CD14-positive monocyte (primary cell): ENCODE measurements around the gene GMCL1. TPM values are rescaled to one million over a fixed set of nuclear protein-coding genes. Genes with fewer than 3 reads are reported as not detected.

Experiments used
- DNase-seq, 3 donors: peaks; one replicate each; pipeline ENCODE4 v3.0.0-alpha.2; 2011 to 2022
- H2AFZ ChIP-seq: 2 replicates; pipeline ENCODE4 v1.6.0; 2012; ENCODE audit warnings: mild to moderate bottlenecking, low read depth, low read length, inconsistent platforms; ENCODE audit not compliant: insufficient read depth, poor library complexity, severe bottlenecking
- H3K27ac ChIP-seq, 2 donors: 1 replicate in 1 of 2; 2 replicates in 1 of 2; pipeline ENCODE4 v1.5.1; 2012 to 2013; ENCODE audit warnings: low read length in 2 of 2, control low read depth in 1 of 2, inconsistent platforms in 1 of 2, low read depth in 1 of 2, mild to moderate bottlenecking in 1 of 2
- H3K27me3 ChIP-seq, 2 donors: one replicate each; pipeline versions ENCODE4 v1.6.0 to v1.6.1; 2011 to 2013; ENCODE audit warnings: low read length in 2 of 2; ENCODE audit not compliant: control insufficient read depth in 2 of 2, insufficient read depth in 2 of 2
- H3K36me3 ChIP-seq, 2 donors: replicated peaks in 1 of 2; 1 replicate in 1 of 2; 2 replicates in 1 of 2; pipeline versions ENCODE4 v1.5.1 to v1.6.1; 2012 to 2013; ENCODE audit warnings: low read length in 2 of 2, control low read depth in 1 of 2, inconsistent platforms in 1 of 2, mild to moderate bottlenecking in 1 of 2; ENCODE audit not compliant: insufficient read depth in 2 of 2, control insufficient read depth in 1 of 2
- H3K4me1 ChIP-seq, 2 donors: 1 replicate in 1 of 2; 2 replicates in 1 of 2; pipeline versions ENCODE4 v1.5.1 to v1.6.1; 2012 to 2013; ENCODE audit warnings: low read length in 2 of 2, control low read depth in 1 of 2, inconsistent platforms in 1 of 2, mild to moderate bottlenecking in 1 of 2, moderate library complexity in 1 of 2; ENCODE audit not compliant: insufficient read depth in 2 of 2, control insufficient read depth in 1 of 2
- H3K4me2 ChIP-seq: replicated peaks from 2 replicates; pipeline ENCODE3; 2012; ENCODE audit warnings: low read length, moderate library complexity, mild to moderate bottlenecking; ENCODE audit not compliant: poor library complexity, severe bottlenecking; ENCODE audit errors: extremely low read depth
- H3K4me3 ChIP-seq, 3 experiments: fragments of 200-600 bp in 1 of 3; sonication (generic) in 1 of 3; replicated peaks in 1 of 3; 1 replicate in 2 of 3; 2 replicates in 1 of 3; pipeline ENCODE4 v1.5.1; 2011 to 2013; ENCODE audit warnings: low read length in 3 of 3, mild to moderate bottlenecking in 3 of 3, control low read depth in 2 of 3, low read depth in 2 of 3, inconsistent platforms in 1 of 3, moderate library complexity in 1 of 3
- H3K79me2 ChIP-seq: 2 replicates; pipeline ENCODE4 v1.6.0; 2012; ENCODE audit warnings: mild to moderate bottlenecking, control low read depth, inconsistent platforms, low read length, moderate library complexity; ENCODE audit not compliant: insufficient read depth
- H3K9ac ChIP-seq: 2 replicates; pipeline ENCODE4 v1.6.0; 2017; ENCODE audit warnings: low read length, mild to moderate bottlenecking; ENCODE audit not compliant: insufficient read depth, poor library complexity, severe bottlenecking
- H3K9me3 ChIP-seq, 2 donors: replicated peaks in 1 of 2; 1 replicate in 1 of 2; 2 replicates in 1 of 2; pipeline versions ENCODE4 v1.5.1 to v1.6.1; 2012 to 2013; ENCODE audit warnings: low read length in 2 of 2, control low read depth in 1 of 2; ENCODE audit not compliant: control insufficient read depth in 1 of 2, insufficient read depth in 1 of 2
- H4K20me1 ChIP-seq: 2 replicates; pipeline ENCODE4 v1.6.0; 2012; ENCODE audit warnings: mild to moderate bottlenecking, low read length, control low read depth, moderate library complexity; ENCODE audit not compliant: insufficient read depth
- H3K27ac Mint-ChIP-seq, 7 donors: one replicate each; pipeline ENCODE4 v1.8.0; 2020; ENCODE audit warnings: mild to moderate bottlenecking in 7 of 7, mixed read lengths in 7 of 7, moderate library complexity in 6 of 7, inconsistent platforms in 2 of 7
- H3K27me3 Mint-ChIP-seq, 3 donors: one replicate each; pipeline ENCODE4 v1.8.0; 2021 to 2022; ENCODE audit warnings: low read depth in 3 of 3, mild to moderate bottlenecking in 3 of 3, mixed read lengths in 3 of 3, moderate library complexity in 3 of 3, inconsistent platforms in 1 of 3
- H3K36me3 Mint-ChIP-seq, 2 donors: one replicate each; pipeline ENCODE4 v1.8.0; 2020; ENCODE audit warnings: mixed read lengths in 2 of 2, inconsistent platforms in 1 of 2, mild to moderate bottlenecking in 1 of 2
- H3K4me1 Mint-ChIP-seq: one replicate; pipeline ENCODE4 v1.8.0; 2020; ENCODE audit warnings: mild to moderate bottlenecking, mixed read lengths
- H3K4me3 Mint-ChIP-seq, 2 donors: one replicate each; pipeline ENCODE4 v1.8.0; 2020; ENCODE audit warnings: mild to moderate bottlenecking in 2 of 2, mixed read lengths in 2 of 2, moderate library complexity in 1 of 2
- H3K9me3 Mint-ChIP-seq, 7 donors: one replicate each; pipeline ENCODE4 v1.8.0; 2020 to 2022; ENCODE audit warnings: mixed read lengths in 7 of 7, mild to moderate bottlenecking in 6 of 7, moderate library complexity in 6 of 7, inconsistent platforms in 2 of 7
- WGBS: methylation state at CpG from one replicate; pipeline ENCODE4 v1.1.5; 2013; ENCODE audit warnings: missing lambda C conversion rate; ENCODE audit not compliant: insufficient coverage; 5-methylcytosine and 5-hydroxymethylcytosine counted together
- intact Hi-C, 2 donors: fragments of 100-400 bp; cut with micrococcal nuclease; formaldehyde crosslinking; loops; one replicate each; pipeline versions ENCODE4 v1.15.0 to v1.15.1; 2023
- polyA plus RNA-seq, 3 donors: library from polyadenylated mRNA; depleted of rRNA in 1 of 3; unstranded in 2 of 3; stranded (reverse) in 1 of 3; fragments of 300-500 nt in 2 of 3; fragments of >200 nt in 1 of 3; fragmentation: Illumina TruSeq in 2 of 3; gene quantifications; 1 replicate in 2 of 3; 2 replicates in 1 of 3; pipeline ENCODE4 v1.2.3, GENCODE V29; 2012 to 2021
- TF ChIP-seq, protein P1 (sequence below): fragments of 200-600 bp; IDR thresholded peaks from one replicate; pipeline ENCODE4 v1.8.0; 2022; ENCODE audit warnings: antibody characterized with exemption, mild to moderate bottlenecking

GMCL1 gene
- polyA plus RNA-seq, 3 donors: 4.4 to 15.1 (median 9.4) TPM

DNA sequence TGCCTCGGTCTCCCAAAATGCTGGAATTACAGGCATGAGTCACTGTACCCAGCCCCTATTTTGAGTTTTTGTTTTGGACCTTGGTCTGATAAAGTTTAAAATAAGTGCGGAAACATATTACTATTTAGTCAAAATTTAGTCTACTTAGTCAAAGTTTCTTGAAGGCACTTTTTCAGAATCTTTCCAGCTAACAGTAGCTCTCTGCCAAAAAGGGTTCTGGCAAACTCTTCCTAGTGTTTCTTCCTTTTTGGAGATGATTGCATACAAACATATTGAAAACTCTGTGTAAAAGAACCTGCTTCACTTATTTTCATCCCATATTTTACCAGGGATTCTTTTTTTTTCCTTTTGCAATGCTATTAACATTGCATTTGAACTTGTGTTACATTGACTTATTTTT, 28.8 kb downstream of the GMCL1 start:
- no peak for DNase-seq
- H3K4me2 ChIP-seq: no peak overlapping the region
- no peaks in the 10 kb centered on the region for H3K79me2 ChIP-seq
- H3K27ac ChIP-seq: no peak overlapping the region
- no peaks in the 10 kb centered on the region for H3K9me3 Mint-ChIP-seq
- no peaks in the 10 kb centered on the region for H3K27me3 Mint-ChIP-seq
- H3K4me1 ChIP-seq: peaks cover 0 to 5% of the 10 kb centered on the region in 2 donors
- H3K4me3 ChIP-seq: no peak overlapping the region
- no peaks in the 10 kb centered on the region for H3K27me3 ChIP-seq
- H3K4me3 Mint-ChIP-seq: no peak overlapping the region
- H3K27ac Mint-ChIP-seq: no peak overlapping the region
- no peaks in the 10 kb centered on the region for H4K20me1 ChIP-seq
- TF ChIP-seq, protein P1, sequence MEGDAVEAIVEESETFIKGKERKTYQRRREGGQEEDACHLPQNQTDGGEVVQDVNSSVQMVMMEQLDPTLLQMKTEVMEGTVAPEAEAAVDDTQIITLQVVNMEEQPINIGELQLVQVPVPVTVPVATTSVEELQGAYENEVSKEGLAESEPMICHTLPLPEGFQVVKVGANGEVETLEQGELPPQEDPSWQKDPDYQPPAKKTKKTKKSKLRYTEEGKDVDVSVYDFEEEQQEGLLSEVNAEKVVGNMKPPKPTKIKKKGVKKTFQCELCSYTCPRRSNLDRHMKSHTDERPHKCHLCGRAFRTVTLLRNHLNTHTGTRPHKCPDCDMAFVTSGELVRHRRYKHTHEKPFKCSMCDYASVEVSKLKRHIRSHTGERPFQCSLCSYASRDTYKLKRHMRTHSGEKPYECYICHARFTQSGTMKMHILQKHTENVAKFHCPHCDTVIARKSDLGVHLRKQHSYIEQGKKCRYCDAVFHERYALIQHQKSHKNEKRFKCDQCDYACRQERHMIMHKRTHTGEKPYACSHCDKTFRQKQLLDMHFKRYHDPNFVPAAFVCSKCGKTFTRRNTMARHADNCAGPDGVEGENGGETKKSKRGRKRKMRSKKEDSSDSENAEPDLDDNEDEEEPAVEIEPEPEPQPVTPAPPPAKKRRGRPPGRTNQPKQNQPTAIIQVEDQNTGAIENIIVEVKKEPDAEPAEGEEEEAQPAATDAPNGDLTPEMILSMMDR: no peak
- H3K9ac ChIP-seq: no peak overlapping the region
- peaks cover 1% of the 10 kb centered on the region for H3K4me1 Mint-ChIP-seq
- H3K36me3 Mint-ChIP-seq: peaks cover 28 to 31% of the 10 kb centered on the region in 2 donors
- H3K9me3 ChIP-seq: no peaks in the 10 kb centered on the region
- peaks cover 23 to 70% of the 10 kb centered on the region in 2 donors for H3K36me3 ChIP-seq
- 100% methylated on average over 1 of the region's 2 CpGs for WGBS
- intact Hi-C loops: no loop called here
- no peak overlapping the region for H2AFZ ChIP-seq

DNA sequence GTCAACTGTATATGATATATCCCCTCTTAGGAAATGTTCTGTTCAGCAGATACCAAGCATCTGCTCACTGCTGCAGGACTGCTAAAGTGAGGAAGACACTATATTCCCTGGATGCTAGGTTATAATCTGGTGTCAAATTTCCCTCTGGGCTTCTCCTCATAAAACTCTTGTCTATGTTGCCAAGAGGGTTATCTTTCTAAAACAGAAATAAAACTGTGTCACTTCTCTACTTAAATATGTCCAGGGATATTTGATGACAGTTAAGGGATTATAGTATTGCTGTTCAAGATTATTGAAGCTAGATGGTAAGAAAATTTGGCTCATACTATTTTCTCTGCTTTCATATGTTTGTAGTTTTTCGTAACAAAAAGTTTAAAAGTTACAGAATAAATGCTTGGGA, 33.8 kb downstream of the GMCL1 start:
- no peaks in the 10 kb centered on the region for H3K4me1 ChIP-seq
- TF ChIP-seq, protein P1: no peak
- no peaks in the 10 kb centered on the region for H3K9me3 ChIP-seq
- DNase-seq: no peak
- Mint-ChIP-seq H3K27ac (no peak overlapping the region), H3K36me3 (peaks cover 47 to 54% of the 10 kb centered on the region in 2 donors), H3K4me1 (no peaks in the 10 kb centered on the region), H3K27me3 (no peaks in the 10 kb centered on the region), H3K9me3 (no peaks in the 10 kb centered on the region), H3K4me3 (no peak overlapping the region)
- H3K9ac ChIP-seq: no peak overlapping the region
- no peaks in the 10 kb centered on the region for H3K79me2 ChIP-seq
- H3K4me2 ChIP-seq: no peak overlapping the region
- no peak overlapping the region for H2AFZ ChIP-seq
- H3K36me3 ChIP-seq: peaks cover 52 to 86% of the 10 kb centered on the region in 2 donors
- H3K4me3 ChIP-seq: no peak overlapping the region
- H3K27ac ChIP-seq: no peak overlapping the region
- WGBS: no CpG with 5 or more reads among the region's 1 CpG
- intact Hi-C loops: no loop called here
- no peaks in the 10 kb centered on the region for H4K20me1 ChIP-seq
- H3K27me3 ChIP-seq: no peaks in the 10 kb centered on the region
